Measurements from ENCODE around the gene RBMXL3. TPM values are rescaled to one million over a fixed set of nuclear protein-coding genes. Genes with fewer than 3 reads are reported as not detected.
A peak's percentile ranks its signal among the peaks of the same experiment; 100 is the strongest.

RBMXL3 gene
- total and polyA plus RNA-seq, 4 donors = not detected

DNA sequence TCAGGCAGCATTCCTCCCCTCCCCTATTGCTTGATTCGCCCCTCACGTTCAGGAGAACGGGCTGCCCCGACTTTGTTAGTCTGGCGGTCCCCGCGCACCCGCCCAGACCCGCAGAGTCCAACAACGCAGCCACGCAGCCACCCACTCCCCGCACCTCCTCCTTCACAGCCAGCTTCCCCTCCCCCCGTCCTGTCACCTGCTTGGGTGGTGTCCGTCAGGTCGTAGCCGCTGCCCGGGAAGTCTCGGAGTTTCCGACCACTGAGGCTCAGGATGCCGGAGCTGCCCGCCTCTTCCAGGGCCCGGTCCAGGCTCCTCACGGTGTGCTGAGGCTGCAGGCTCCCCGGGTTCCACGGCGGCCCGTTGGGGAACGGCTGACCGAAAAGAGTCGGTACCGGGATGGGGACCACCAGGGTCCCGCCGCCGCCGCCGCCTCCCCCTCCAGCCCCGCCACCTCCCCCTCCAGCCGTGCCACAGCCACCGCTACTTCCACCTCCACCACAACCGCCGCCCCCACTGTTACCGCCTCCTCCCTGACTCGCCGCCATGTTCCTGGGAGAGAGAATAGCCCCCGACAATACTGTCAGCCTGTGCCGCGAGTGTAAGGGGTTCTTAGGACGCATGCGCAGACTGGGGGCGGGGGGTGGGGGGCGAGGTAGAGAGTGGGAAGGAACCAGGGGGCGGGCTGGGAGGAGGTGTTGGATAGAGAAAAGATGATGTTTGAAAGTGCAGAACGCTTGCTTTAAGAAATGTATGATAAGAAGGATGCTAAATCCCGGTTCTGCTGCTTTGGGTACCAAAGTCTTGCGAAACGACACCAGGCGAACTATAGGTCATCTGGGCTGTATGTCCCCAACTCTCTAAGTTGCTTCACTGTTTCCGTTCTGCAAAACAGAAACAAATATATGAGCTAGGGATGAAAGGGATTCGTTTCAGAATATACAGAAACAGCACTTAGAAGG lies 44.6 kb downstream of the RBMXL3 start, which contains the start of gene LRCH2:
Gene LRCH2, minus strand, starts transcription at position 600 of the 959 bp plus-strand sequence. Its CDS starts 55 bp downstream, at position 545.
- WGBS = 4% methylated on average over 59 of the region's 59 CpGs
- Histone ChIP-seq H3K4me3 (ENCODE audit: low read depth in 1 of 3, low read length in 3 of 3) (peak within 1 kb of the TSS in 2 of 3 donors; percentile 7 to 43), H3K9ac (ENCODE audit: low read depth in 1 of 2, low read length in 2 of 2) (no peak within 1 kb of the TSS), H3K27me3 (ENCODE audit: control insufficient read depth in 4 of 4, insufficient read depth in 4 of 4, low read length in 3 of 4) (no peaks in the 10 kb centered on the region), H3K9me3 (ENCODE audit: control insufficient read depth in 4 of 4, low read length in 3 of 4) (no peaks in the 10 kb centered on the region), H3K4me1 (ENCODE audit: control insufficient read depth in 4 of 4, insufficient read depth in 4 of 4, low read length in 3 of 4) (no peaks in the 10 kb centered on the region), H3K27ac (ENCODE audit: low read depth in 1 of 2, low read length in 2 of 2) (no peak within 1 kb of the TSS), H3K36me3 (ENCODE audit: control insufficient read depth in 4 of 4, insufficient read depth in 3 of 4, low read depth in 1 of 4, low read length in 3 of 4) (no peaks in the 10 kb centered on the region)
- no peak for DNase-seq (ENCODE audit: low spot score)
- TF ChIP-seq TAF1 (conservative IDR thresholded peaks at IDR 0.05) (no peak), JUND (IDR thresholded peaks at IDR 0.05) (no peak), RAD21 (IDR thresholded peaks at IDR 0.05) (no peak), YY1 (IDR thresholded peaks at IDR 0.05) (no peak)
- TF ChIP-seq, protein P1, sequence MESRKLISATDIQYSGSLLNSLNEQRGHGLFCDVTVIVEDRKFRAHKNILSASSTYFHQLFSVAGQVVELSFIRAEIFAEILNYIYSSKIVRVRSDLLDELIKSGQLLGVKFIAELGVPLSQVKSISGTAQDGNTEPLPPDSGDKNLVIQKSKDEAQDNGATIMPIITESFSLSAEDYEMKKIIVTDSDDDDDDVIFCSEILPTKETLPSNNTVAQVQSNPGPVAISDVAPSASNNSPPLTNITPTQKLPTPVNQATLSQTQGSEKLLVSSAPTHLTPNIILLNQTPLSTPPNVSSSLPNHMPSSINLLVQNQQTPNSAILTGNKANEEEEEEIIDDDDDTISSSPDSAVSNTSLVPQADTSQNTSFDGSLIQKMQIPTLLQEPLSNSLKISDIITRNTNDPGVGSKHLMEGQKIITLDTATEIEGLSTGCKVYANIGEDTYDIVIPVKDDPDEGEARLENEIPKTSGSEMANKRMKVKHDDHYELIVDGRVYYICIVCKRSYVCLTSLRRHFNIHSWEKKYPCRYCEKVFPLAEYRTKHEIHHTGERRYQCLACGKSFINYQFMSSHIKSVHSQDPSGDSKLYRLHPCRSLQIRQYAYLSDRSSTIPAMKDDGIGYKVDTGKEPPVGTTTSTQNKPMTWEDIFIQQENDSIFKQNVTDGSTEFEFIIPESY (IDR thresholded peaks at IDR 0.05) = no peak
- TF ChIP-seq, protein P2, sequence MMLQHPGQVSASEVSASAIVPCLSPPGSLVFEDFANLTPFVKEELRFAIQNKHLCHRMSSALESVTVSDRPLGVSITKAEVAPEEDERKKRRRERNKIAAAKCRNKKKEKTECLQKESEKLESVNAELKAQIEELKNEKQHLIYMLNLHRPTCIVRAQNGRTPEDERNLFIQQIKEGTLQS (IDR thresholded peaks at IDR 0.05) = no peak
- TF ChIP-seq, protein P3, sequence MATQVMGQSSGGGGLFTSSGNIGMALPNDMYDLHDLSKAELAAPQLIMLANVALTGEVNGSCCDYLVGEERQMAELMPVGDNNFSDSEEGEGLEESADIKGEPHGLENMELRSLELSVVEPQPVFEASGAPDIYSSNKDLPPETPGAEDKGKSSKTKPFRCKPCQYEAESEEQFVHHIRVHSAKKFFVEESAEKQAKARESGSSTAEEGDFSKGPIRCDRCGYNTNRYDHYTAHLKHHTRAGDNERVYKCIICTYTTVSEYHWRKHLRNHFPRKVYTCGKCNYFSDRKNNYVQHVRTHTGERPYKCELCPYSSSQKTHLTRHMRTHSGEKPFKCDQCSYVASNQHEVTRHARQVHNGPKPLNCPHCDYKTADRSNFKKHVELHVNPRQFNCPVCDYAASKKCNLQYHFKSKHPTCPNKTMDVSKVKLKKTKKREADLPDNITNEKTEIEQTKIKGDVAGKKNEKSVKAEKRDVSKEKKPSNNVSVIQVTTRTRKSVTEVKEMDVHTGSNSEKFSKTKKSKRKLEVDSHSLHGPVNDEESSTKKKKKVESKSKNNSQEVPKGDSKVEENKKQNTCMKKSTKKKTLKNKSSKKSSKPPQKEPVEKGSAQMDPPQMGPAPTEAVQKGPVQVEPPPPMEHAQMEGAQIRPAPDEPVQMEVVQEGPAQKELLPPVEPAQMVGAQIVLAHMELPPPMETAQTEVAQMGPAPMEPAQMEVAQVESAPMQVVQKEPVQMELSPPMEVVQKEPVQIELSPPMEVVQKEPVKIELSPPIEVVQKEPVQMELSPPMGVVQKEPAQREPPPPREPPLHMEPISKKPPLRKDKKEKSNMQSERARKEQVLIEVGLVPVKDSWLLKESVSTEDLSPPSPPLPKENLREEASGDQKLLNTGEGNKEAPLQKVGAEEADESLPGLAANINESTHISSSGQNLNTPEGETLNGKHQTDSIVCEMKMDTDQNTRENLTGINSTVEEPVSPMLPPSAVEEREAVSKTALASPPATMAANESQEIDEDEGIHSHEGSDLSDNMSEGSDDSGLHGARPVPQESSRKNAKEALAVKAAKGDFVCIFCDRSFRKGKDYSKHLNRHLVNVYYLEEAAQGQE (IDR thresholded peaks at IDR 0.05) = no peak

DNA sequence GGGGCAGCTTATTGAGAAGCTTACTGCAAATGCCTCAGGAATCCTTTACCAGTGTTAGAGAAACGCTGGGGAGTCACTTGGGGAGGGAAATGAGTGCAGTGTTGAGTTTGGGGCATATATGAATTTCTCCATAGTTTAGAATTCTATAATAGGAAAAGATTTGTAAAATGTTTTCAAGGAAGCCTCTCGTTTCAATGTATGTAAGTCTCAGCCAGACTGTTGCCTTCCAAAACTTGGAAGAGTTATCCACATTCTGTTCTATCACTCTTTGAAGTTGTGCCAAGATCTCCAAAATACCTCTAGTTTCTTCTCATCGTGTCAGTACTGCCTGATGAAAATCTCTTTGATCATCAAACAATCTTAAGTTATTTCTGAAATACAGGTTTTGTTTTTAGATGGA lies 45.3 kb downstream of the RBMXL3 start:
- Histone ChIP-seq H3K4me1 (ENCODE audit: control insufficient read depth in 4 of 4, insufficient read depth in 4 of 4, low read length in 3 of 4) (no peaks in the 10 kb centered on the region), H3K27ac (ENCODE audit: low read depth in 1 of 2, low read length in 2 of 2) (no peak overlapping the region), H3K27me3 (ENCODE audit: control insufficient read depth in 4 of 4, insufficient read depth in 4 of 4, low read length in 3 of 4) (no peaks in the 10 kb centered on the region), H3K9ac (ENCODE audit: low read depth in 1 of 2, low read length in 2 of 2) (no peak overlapping the region), H3K36me3 (ENCODE audit: control insufficient read depth in 4 of 4, insufficient read depth in 3 of 4, low read depth in 1 of 4, low read length in 3 of 4) (no peaks in the 10 kb centered on the region), H3K9me3 (ENCODE audit: control insufficient read depth in 4 of 4, low read length in 3 of 4) (no peaks in the 10 kb centered on the region), H3K4me3 (ENCODE audit: low read depth in 1 of 3, low read length in 3 of 3) (no peak overlapping the region)
- TF ChIP-seq, protein P4, sequence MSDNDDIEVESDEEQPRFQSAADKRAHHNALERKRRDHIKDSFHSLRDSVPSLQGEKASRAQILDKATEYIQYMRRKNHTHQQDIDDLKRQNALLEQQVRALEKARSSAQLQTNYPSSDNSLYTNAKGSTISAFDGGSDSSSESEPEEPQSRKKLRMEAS (IDR thresholded peaks at IDR 0.05) = no peak
- no peak for TF ChIP-seq NR2F2 (IDR thresholded peaks at IDR 0.05)
- no peak for TF ChIP-seq TAF1 (conservative IDR thresholded peaks at IDR 0.05)
- TF ChIP-seq, protein P2 (IDR thresholded peaks at IDR 0.05) = no peak
- TF ChIP-seq JUND (IDR thresholded peaks at IDR 0.05) = no peak
- no peak for TF ChIP-seq HNF4A (conservative IDR thresholded peaks at IDR 0.05)
- TF ChIP-seq EGR1 (IDR thresholded peaks at IDR 0.05; ENCODE audit: low read depth in 2 of 2) = no peak
- TF ChIP-seq, protein P3 (IDR thresholded peaks at IDR 0.05) = no peak
- no peak for TF ChIP-seq HNF4G (IDR thresholded peaks at IDR 0.05)
- TF ChIP-seq RAD21 (IDR thresholded peaks at IDR 0.05) = no peak
- TF ChIP-seq YY1 (IDR thresholded peaks at IDR 0.05) = no peak
- TF ChIP-seq RXRA (IDR thresholded peaks at IDR 0.05) = no peak
- no peak for TF ChIP-seq FOXA2 (IDR thresholded peaks at IDR 0.05)
- no peak for DNase-seq (ENCODE audit: low spot score)
- WGBS = 29% methylated on average over 3 of the region's 3 CpGs

Measured in liver (tissue), 9 donors.